Measurements from ENCODE around the gene ATP13A2. TPM values are rescaled to one million over a fixed set of nuclear protein-coding genes. Genes with fewer than 3 reads are reported as not detected.

The ATP13A2 gene
- total RNA-seq, 1 experiment from 2014 or later = 114 TPM

DNA sequence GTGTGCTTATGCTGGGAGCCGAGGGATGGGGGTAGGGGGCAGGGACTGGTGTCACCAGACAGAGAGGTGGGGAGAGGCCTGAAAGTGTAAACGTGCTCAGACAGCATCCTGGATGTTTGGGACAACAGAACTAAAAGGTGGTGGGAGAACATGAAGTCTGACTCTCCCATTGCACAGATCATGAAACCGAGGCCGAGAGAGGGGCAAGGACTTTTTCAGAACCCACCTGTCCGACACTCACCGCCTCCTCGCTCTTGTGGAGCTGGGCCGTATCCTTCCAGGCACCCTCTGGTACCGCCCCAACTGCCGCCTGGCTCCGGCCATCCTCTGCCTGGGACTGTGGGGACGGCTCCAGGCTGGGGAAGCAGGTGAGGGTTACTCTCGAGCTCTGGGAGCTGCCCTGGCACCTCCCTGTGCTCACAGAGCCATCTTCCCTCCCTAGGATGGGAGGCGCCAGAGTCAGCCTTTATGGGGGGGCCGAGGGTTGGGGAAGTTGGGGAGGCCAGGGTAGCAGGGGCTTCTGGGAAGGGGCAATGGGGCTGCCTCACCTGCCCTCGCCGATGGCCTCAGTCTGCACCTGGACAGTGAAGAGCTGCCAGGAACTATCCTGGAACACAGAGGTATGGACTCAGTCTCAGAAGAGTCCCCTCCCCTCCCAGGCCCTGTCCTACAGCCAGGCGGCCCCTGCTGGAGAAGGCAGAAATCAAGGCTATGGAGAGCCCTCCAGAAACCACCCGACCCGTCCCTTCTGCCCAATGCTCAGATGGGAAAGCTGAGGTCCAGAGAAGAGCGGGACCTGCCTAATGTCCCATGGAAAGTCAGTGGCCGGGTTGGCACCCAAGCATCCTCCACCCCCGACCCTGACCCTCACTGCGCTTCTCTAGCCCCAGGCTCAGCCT, 7.0 kb downstream of the ATP13A2 start:
- DNase-seq (ENCODE audit: low spot score) = no peak

DNA sequence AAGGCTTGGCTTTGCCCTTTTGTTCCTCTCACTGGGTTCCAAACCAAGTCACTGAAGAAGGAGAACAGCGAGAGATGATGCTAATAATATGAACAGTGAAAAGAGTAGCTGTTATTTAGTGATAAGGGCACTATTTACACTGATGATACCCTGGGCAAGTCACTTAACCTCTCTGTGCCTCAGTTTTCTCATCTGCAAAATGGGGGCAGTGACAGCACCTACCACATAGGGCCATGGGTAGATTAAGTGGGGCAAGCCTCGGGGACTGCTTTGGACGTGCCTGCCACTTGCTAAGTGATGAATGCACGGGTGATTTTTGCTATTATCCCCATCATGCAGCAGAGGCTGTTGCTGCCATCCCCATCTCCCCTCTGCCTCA, 9.2 kb downstream of the ATP13A2 start:
- DNase-seq (ENCODE audit: low spot score) = no peak

DNA sequence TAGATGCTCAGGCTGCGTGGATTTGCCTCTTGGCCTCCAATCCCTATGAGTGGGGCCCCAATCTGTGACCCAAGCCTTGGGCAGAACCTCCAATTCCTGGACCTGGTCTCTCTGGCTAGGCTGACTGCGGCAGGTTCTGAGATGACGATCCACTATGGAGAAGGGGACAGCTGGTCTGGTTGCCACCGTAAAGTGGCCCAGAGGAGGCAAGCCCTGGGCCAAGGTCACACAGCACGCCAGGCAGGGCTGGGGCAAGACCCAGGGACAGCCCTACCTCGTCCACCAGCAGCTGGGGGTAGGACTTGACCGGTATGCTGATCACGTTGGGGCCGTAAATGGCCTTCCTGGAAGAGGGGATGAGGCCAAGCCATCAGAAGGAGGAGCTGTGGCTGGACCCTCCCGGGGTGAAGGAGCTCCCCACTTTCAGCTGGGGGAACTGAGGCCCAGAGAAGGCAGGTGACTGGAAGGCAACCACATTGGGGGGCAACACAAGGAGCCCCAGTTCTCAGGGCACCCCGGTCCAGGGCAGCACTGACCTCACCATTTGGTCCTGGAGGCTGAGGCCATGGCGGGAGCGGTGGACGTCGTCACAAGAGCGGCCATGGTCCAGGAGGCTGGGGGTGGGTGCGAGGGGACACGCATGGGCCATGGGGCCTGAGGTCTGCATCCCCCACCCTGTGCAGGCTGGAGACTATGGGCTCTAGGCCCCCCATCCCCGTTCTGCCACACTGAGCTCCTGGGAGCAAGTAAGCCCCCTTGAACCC, 9.8 kb downstream of the ATP13A2 start:
- DNase-seq (ENCODE audit: low spot score) = no peak

DNA sequence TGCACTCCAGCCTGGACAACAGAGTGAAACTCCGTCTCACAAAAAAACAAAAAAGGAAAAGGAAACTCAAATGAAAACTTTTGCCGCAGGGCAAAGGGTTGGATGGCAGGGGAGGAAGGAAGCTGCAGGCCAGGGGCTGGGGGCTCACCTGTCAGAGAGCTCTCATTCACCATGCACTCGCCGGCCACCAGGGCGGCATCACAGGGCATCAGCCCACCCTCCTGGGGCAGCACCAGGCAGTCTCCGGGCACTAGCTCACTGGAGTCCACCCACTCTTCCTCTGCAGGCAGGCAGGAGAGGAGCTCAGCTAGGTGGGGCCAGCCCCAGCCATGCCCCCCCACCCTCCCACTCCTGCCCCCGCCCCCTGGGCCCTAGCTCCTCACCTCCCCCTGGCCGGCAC, 11.9 kb downstream of the ATP13A2 start:
- DNase-seq (ENCODE audit: low spot score) = no peak

DNA sequence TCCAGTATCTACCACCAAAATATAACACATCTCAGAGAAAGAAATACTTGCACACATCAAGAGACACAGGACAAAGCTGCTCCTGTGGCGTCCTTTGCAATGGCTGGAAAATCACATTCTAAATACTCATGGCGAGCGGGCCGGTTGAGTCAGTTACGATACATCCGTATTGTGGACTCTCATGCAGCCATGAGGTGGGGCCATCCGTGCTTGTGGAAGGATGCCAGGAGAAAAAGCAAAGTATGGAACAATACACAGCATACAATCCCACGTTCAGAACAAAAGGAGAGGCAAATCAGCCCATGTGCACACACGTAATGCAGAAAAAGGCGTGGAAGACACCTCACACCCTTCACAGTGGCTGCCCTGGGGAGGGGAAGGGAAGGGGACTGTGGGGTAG, 13.1 kb downstream of the ATP13A2 start:
- DNase-seq (ENCODE audit: low spot score) = no peak

DNA sequence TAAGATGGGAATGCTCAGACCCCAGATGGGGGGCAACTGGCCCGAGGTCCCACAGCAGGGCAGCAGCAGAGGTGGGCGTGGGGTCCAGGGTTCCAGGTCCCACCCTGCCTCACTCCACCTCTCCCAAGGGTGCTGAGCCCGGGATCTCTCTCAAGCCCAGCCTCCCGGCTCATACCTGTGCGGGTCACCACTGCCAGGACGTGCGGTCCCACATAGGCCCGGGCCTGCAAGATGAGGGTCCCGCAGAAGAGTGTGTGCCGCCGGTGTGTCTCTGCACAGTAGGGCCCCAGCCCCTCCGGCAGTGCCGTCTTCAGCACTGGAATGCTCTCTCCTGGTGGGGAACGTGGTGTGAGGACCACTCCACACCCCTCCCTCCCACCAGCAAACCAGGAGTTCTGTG, 14.9 kb downstream of the ATP13A2 start:
- DNase-seq (ENCODE audit: low spot score) = no peak

DNA sequence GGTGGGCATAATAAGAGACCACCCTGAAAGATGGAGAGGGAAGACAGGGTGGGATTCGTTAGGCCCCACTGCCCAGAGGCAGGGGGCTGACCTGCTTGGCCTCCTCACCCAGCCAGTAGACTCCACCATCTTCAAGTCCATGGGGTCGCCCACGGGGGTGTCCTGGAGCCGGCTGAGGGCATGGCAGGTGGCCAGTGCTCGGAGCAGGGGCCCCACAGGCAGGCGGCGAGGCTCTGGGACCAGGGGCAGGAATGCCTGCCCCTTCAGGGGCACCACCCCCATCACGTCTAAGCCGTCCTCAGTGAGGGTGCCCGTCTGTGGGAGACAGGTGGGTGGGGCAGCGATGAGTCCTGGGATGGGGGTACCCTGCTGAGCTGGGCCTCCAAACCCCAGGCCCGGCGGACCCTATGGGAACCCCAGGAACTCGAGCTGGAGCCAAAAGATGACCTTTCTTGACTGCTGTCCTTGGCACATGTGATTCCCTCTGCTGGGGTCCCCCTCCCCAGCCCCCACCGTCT, 18.1 kb downstream of the ATP13A2 start:
- DNase-seq (ENCODE audit: low spot score) = no peak

DNA sequence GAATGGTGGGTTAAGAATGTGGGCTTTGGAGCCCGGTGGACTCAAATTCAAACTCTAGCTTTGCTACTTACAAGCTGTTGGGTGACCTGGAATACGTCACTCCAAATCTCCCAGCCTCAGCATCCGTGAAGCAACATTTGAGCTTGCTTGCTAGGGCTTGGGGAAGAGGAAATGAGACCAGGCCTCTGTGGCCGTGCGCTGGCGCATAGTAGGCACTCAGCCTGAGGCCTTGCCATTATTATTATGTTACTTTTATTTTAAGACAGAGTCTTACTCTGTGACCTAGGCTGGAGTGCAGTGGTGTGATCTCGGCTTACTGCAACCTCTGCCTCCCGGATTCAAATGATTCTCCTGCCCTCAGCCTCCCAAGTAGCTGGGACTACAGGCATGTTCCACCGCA, 19.1 kb downstream of the ATP13A2 start:
- no peak for DNase-seq (ENCODE audit: low spot score)

DNA sequence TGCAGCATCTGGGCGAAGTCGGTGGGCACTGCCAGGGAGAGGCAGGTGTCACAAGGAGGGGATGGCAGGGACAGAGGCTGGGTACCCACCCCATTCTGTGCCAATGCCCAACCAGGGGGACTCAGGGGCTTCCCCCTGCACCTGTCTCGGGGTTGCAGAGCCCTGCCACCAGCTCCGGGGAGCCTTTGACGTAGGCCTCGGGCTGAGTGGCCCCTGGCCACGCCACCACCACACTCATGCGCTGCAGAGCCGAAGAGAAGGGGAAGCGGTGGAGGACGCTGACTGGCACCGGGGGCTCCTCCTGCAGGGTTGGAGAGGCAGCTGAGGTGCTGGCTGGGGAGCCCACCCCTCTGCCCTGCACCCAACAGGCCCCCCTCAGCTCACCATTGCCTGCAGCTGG, 19.6 kb downstream of the ATP13A2 start:
- DNase-seq (ENCODE audit: low spot score) = no peak

DNA sequence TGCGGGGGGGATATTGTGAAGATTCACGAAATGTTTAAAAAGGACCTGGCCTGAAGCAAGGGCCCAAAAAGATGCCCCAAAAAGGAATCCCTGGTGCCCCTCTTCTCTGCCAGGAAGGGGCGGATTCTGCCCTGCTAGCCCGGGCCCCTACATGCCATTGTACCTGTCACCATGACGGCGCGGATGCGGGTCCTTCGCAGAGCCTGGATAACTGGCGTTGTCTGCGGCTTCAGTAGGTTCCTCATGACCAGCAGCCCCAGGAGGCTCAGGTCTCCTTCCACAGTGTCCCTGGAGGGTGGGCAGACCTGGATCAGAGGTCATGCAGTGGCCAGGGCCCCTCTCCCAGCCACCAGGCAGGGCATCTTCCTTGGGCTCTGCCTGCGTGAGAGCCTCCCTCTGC, 20.2 kb downstream of the ATP13A2 start:
- DNase-seq (ENCODE audit: low spot score) = no peak

DNA sequence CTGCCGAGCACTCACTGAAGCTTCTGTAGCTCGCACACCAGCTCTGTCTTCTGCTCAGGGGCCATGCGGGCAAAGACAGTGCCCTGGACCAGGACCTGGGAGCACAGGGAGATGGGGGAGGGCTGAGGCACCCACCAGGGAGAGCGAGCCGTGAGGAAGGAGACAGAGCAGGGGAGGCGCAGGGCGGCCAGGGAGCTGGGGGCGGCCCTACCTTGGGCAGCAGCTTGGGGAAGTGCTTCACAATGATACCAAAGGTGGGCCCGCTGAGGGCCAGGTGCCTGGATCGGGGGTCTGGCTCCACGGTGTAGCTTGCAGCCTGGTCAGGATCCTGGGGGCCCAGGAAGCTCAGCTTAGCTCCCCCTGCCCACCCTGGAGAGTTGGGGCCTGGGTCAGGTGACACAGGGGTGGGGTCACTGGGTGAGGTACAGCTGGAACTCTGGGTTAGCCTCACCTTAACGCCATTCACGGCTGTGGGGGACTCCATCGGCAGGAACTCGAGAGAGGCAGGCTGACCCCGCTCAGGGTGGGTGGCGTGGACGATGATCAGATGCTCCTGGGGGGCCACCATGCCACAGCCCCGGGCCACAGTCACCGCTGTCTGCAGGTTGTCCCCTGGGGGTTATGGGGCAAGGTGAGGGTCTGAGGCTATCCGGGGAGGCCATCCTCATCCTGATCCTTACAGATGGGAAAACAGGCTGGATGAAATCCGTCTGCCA, 21.9 kb downstream of the ATP13A2 start:
- no peak for DNase-seq (ENCODE audit: low spot score)

DNA sequence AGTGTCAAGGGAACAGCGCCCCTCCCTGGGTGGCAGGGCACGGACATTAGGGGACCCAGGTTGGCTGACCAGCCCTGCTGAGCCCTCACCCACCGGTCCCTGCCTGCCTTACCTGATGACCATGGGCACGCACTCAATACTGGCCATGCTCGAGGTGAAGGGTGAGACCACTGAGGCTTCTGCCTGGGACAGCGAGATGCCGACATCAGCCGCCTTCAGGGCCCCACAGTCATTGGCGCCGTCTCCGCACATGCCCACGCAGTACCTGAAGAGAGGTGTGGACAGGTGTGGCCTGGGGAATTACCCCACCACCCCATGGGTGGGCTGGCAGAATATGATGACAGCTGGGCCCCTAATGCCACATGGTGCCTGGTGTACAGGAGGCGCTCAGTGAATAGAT, 23.5 kb downstream of the ATP13A2 start:
- no peak for DNase-seq (ENCODE audit: low spot score)

DNA sequence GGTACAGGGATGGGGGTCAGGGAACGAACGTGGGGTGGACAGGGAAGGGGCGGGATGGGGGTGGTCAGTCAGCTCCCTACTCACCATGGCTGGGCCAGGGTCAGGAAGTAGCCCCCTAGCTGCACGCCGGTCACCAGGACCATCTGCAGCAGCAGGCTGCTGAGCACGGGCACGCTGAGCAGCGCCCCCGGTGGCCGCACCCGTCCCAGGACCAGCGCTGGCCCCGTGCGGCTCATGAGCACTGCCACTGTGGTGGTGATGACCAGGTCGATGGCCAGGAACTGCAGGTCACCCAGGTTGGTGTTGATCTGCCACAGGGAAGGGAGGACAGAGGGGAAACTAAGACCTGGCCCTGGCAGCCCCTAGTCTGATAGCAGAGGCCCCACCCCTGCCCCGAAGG, 24.8 kb downstream of the ATP13A2 start:
- no peak for DNase-seq (ENCODE audit: low spot score)

DNA sequence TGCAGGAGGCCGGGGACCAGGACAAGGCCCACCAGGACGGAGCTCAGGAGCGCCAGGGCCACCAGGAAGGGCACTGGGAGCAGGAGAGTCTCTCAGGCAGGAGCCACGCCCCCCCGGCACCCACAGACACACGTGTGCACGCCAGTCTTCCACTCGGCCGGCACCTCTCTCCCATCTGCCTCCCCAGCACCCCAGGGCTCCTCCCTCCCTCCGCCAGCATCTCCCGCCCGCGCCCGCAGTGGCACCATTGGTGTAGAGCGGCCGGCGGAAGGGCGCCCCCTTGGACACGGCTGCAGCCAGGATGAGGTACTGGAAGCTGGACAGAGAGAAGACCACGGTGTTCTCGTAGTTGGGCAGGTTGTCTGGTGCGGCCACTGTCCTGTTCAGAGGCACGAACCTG, 25.2 kb downstream of the ATP13A2 start:
- DNase-seq (ENCODE audit: low spot score) = no peak

DNA sequence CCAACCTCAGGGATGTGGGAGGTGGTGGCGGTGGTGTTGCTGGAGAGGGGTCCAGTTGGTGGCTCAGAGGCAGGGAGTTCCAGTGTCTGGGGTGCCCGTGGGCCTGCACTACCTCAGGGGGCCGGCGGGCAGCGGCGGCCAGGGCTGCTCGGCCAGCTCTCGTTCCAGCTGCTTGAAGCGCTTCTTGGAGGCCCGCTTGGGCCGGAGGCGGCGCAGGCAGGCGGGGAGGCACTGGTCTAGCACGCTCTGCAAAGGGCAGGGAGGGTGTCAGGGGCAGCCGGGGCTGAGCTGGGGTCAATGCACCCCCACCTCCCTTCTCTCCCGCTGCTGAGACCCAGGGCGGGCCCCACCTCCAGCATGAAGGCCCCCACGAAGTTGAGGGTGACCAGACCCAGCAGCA, 25.6 kb downstream of the ATP13A2 start:
- DNase-seq (ENCODE audit: low spot score) = no peak

DNA sequence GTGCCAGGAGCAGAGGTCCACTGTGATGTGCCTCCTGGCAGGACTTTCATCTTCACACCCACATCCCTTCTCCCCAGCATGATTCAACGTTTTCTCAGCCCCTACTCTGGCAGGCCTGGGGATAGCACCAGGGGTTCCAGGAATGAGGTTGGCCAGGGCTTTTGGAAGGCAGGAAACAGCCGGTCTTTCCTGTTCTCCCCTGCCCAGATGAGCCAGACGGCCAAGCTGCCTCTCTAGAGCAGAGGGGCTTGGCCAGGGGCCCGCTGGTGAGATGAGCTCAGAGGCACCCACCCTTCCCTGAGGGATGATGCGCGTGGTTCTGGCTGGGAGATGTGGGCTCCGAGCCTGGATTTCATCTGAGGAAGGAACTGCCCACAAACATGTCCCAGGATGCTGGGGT, 27.0 kb downstream of the ATP13A2 start:
- DNase-seq (ENCODE audit: low spot score) = no peak

DNA sequence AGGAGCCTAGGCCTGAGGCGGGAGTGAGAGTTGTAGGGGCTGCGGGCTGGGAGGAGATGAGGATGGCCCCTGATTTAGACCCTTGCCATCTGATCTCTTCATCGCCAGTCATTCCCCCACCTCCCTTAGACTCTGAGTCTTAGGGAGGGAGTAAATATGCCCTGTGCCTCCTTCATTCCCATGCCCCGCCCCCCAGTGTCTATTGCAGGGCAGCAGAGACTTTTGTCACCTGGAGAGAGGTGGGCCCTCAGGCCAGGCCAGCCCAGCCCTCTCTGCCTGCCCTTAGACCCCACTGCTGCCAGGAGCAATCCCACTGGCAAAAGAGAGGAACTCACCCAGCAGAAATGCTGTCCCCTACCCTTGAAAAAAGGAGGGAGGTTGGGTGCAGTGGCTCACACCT, 28.1 kb downstream of the ATP13A2 start:
- DNase-seq (ENCODE audit: low spot score) = no peak

DNA sequence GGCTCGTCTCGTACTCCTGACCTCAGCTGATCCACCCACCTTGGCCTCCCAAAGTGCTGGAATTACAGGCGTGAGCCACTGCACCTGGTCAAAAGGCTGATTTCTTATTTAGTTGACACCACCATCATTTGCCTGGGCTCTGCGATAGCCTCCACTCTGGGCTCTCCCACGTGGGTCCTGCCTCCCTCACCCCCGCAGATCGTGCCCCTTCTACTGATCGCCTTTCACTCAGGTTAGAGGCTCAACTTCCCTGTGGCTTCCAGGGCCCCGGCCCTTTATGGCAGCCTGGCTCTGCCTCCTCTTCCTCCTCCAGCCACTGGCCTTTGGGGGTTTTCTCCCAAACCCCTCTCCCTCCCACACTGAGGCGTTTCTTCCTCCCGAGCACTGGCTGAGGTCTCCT, 28.8 kb downstream of the ATP13A2 start:
- no peak for DNase-seq (ENCODE audit: low spot score)

DNA sequence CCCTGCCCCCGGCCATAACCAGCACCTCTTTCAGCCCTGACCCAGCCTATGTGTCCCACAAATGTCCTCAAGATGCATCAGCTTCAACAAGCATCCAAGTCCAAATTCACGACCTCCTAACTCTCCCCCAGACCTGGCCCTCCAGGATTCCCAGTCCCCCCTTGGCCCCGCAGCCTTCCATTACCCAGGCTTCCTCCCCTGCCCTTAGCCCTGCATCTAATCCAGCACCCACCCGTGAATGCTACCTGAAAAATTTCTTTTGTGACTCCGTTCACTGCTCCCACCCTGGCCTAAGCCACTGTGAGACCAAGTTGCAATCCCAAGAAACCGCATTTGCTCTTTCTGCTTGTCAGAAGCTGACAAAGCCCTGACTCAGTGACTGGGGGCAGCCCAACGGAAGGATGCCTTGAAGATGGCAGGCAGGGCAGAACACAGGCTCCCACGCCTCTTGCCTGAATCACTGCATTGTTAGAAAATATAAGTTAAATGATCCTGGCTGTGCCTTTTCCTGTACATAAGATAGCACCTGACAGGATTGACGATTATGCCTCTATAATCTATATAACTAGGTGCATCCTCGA, 30.4 kb downstream of the ATP13A2 start:
- no peak for DNase-seq (ENCODE audit: low spot score)

DNA sequence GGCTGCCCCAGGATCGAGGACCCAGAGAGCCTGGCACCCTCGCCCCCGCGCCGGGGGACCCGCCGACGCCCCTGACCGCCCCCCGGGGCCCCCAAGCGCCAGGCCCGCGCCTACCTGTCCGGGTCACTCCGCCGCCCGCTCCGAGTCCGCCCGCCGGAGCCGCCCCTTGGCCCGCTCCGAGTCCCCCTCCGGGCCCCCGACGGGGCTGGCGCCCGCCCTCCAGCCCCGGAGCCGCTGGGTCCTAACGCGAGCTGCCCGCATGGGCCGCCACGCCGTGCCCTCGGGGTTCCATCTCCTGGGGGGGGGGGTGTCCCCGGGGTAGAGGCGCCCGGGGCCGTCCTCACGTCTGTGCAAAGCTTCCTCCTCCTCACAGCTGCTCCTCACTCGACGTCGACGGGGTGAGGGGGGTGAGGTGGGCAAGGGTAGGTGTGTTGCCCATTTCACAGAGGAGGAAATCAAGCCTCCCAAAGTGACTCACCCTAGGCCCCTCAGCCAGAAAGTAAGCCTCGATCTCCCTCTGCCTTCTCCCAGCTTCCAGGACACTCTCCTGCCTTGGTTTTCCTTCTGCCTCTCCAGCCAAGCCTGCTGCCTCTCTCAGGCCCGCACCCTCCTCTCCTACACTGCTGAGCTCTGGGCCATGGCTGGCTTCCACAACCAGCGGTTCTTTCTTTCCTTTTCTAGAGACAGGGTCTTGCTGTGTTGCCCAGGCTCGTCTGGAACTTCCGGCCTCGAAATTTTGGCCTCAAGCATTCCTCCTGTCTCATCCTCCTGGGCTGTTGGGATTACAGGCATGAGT, 31.1 kb downstream of the ATP13A2 start, which contains the start of gene MFAP2:
Gene MFAP2 (minus strand): TSS at position 148 of the 796 bp plus-strand sequence. CDS start 2,347 bp downstream, outside the sequence.
- DNase-seq (ENCODE audit: low spot score) = no peak

All from HT-29 (cell line).